Activated naive CD4-positive, alpha-beta T cell treated with anti-CD3 and anti-CD28 coated beads, Interleukin-2, amount 50 U/mL, for 16 hours (primary cell): ENCODE data around the gene GPSM3.
"Not testable (repeated sequence)": the region's sequence is repeated elsewhere in the genome, so short reads cannot be mapped to it uniquely, and the experiment has no call there.

Experiments
- DNase-seq: peaks from one replicate; pipeline ENCODE4 v3.0.0-alpha.2; 2020

GPSM3 gene

DNA sequence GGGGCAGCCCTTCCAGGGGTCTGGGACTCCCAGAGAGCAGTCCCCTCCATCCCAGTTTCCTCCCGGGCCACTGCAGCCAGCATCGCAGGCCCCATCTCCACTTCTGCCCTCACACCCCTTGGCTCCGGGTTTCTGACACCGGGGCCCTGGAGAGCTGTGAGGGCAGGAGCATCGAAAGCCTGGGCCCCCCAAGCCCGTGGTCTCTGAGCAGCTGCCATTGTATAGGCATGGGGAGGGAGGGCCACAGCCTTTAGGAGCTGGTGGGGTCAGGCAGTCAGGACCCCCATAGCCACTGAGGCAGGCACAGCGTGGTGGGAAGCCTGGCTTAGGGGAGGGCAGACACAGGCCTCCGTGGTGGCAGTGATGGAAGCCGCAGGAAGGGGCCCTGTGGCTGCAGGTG is 9.7 kb upstream of the GPSM3 start:
- no peak for DNase-seq

DNA sequence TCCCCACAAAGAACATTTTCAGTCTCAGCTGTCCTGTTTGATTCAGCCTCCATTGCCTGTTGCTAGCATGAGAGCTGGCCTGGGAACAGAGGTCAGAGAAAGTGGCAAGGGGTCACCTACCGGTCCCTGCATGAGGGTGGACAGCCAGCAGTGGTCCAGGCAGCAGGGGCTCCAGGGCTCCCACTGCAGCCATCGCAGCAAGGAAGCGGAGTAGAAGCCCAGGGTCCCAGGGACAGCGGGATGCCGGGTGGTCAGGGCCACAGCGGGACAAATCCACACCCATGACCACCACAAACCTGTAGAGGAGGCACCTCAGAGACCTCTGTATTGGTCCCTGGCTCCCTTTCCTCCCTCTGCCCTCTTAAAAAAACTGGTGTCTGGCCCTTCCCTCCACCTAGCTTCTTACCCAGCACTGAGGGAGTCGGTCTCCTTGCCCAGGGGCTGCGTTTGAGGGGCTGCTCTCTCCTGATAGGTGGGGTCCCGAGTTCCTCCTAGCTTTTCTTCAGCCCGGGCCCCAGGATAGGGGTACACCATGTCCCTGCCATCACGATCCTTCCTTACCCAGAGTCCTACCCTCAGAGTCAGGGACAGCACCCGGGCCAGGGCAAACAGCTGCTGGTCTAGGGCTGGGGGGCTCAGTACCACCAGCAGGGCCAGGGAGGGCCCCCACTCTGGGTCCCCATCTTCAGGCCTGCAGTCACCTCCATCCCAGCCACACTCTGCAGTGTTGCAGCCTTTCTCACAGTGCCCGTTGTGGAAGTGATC is 8.4 kb upstream of the GPSM3 start:
- DNase-seq, result no peak

DNA sequence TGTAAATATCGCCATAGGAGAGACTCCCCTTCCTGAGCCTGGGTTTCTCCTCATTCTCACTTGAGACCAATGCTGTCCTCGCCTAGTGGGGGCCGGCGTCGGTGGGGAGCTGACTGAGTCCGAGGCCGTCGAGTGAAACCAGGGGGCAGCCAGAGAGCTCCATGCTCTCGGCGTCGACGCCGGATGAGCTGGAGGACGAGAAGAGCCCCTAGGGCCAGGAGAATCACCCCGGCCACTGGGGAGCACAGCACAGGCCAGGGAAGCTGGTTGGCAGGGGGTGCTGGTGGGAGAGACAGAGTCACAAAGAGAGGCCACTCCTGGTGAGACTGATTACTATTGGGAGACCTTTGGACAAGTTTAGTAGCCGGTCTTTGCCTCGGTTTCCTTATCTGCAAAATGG is 6.4 kb upstream of the GPSM3 start:
- DNase-seq, result no peak

DNA sequence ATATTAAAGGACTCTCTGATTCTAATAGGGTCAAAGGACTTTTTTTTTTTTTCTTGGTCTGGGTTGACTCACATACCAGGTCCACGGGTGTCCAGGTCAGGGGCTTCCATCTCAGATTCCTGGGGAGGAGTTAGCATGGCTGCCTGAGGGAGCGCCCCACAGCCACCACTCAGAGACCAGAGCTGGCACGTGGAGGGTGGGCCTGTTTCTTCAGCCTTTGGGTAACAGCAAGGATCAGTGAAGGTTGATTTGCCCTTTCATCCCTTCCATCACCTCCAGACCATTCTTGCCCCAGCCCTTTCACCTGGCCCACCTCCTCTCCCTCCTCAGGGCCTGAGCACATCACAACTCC is 5.9 kb upstream of the GPSM3 start:
- no peak for DNase-seq

DNA sequence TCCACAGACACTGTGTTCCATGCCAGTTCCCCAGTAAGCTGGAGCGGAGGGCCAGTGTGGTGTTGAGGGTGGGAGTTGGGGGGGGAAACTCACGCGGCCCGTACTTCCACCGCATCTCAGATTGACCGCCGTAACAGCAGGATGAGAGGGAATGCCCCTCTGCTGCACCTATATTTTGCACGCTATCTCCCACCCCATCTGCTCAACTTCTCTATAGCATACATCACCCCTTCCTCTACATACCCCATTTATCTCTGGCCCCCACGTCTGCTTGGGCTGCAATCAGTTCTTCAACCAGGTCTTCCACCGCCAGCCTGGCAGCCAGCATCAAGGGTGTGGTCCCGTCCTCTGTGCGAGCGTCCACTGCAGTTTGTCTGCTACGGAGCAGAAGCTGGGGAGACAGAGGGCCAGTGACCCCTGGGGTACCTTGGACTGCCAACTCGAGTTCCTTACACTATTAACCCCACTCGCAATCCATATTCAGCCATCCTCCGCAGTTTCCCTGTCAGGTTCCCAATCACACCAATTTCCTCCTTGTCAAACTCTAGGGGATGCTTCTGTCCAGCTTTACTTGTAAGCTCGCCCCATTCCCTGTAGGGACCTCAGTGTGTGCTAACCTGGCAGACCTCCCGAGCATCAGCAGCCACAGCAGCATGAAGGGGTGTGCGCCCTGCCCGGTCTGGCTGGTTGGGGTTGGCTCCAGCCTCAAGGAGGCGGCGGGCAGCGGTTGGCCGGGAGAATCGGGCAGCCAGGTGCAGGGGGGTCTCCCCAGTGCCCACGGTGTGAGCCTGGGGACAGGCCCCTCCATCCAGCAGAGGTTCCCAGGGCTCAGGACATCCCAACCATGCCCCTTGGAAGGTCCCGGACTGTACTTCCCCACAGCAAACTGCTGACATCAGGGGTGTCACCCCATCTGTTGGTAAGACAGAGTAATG is 4.5 kb upstream of the GPSM3 start:
- no peak for DNase-seq

DNA sequence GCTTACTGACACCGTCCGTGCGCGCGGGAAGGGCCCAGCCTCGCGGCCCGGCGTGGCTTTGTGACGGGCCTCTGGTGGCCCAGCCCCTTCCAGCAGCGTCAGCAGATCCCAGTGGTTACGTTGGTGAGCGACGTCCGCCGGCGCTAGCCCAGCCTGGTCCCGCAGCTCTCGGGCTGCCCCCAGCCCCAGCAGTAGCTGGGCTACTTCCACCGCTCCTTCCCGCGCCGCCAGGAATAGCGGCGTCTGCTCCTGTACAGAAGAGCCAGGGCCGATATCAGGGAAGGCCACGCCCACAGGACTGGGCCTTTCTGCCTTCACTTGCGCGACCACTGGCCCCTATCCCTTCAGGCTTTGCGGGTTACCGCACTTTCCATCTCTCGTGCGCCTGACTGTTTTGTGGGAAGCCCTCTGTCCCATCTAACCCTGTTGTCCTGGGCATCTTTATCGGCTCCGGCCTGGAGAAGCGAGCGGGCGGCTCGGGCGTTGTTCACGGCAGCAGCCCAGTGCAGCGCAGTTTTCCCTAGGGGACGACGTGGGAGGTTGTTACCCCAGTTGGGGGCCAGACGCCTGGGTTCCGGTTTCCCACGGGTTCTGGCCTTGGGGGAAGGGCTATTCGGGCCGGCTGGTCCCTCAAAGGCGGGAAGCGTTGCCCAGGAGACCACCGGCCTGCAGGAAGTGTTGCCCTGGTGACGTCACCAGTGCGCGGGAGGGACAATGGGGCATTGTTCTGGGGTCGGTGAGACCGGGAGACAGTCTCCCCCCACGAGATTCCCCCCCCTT is 3.6 kb upstream of the GPSM3 start:
- DNase-seq, result peak; percentile 51

DNA sequence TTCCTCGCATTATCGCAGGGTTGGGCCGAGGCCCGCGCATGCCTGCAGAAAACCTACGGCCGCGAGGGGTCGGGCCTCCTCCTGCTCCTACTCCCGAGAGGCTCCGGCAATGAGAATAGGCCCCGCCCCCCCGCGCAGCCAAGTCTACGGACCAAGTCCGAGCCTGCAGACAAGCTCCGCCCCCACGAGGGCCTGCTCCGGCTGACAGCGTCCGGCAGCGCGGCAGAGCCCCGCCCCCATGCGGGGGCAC is 3.1 kb upstream of the GPSM3 start:
- peak; percentile 100 for DNase-seq

DNA sequence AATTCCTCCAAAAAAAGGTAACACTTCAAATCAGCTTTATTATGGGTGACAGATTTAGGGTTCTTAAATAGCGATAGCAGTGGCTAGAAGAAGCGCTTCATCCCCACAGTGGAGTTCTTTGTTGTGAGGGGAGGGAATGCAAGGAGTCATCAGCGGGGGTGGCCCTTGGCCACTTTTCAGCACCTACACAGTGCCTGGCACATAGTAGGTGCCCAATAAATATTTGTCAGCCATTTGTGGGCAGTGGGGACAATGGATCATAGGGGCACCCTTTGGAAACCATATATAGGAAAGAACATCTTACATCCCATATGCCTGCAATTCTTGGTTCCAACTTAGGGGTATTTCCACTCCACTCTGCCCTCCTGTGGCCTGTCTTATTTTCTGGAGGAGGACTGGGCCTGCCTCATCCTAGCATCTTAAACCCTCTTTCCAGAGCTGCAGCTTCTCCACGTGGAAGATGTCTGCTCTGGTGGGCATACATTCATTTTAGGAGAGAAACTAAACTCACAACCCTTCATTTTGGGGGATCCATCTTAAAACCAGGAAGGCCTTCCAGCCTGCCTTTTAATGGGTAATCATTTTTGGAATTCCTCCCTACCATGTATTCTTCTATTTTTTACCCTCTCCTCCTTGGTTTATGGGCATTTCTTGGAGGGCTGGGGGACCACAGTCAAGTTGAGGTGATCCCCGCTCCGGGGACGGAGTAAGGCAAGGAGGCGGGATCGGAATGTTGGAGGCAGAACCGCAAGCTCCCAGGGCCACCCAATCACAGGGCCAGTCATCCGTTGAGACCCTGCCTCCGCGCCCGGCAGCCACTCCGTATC is 2.6 kb upstream of the GPSM3 start:
- DNase-seq, result no peak

DNA sequence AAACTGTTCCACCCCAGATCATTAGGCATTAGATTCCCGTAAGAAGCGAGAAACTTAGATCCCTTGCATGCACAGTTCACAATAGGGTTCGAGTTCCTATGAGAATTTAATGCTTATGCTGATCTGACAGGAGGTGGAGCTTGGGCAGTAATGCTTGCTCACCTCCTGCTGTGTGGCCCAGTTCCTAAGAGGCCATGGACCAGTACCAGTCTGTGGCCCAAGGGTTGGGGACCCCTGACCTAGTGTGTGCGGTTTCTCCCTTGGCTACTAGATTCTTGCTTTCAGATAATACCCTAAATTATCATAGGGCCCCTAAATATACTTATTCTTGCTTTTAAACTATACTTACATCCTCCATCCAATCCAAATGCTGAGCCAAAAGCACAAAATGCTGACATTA is 1.9 kb upstream of the GPSM3 start:
- DNase-seq, result no peak

DNA sequence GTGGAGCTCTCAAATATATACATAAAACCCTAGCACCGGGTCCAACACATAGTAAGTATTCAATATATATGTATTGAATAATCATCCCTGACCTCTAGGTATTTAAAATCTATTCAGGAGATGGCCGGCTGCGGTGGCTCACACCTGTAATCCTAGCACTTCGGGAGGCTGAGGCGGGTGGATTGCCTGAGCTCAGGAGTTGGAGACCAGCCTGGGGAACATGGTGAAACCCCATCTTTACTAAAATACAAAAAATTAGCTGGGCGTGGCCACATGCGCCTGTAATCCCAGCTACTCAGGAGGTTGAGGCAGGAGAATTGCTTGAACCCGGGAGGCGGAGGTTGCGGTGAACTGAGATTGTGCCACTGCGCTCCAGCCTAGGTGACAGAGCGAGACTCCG is 653 bp upstream of the GPSM3 start:
- not testable (repeated sequence) for DNase-seq

DNA sequence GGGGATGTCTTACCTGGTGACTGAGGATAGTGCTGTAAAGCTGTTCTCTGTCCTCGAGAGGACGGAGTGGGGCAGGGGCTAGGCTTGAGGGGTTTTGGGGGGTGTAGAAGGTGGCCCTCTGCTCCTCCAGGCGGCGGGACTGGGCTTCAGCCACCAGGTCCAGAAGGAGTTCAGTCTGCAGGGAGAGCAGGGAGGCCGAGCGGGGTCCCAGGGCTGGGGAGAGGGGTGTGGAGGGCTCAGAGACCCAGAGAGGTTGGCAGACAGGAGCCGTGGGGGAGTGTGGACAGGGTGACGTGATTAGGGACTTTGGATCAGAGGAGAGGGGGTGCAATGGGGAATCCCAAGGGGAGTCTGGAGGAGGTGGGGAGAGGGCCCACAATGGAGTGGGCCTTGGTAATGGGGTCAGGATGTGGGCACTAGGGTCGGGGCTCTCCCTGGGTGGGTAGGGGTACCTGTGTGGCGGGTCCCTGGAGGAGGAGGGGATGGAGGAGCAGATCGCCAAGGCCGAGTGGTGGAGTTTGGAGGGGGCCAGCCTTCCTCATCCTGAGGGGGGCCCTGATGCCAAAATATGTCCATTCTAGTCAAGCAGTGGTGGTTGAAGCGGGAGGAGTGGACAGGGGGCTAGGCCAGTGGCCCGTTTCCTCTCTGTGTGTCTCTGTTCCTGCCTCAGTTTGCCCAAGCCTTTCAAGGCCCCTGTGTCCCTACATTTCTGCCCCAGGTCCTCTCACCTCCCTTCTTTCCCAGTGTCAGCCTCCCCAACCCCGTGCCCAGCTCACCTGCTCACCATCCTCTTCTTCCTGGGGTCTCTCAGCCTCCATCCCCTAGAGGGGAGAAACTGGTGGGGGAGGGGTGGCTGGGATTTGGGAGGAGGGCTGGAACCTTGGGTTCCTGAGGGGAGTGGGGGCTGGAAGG is 491 bp downstream of the GPSM3 start:
- no peak for DNase-seq

DNA sequence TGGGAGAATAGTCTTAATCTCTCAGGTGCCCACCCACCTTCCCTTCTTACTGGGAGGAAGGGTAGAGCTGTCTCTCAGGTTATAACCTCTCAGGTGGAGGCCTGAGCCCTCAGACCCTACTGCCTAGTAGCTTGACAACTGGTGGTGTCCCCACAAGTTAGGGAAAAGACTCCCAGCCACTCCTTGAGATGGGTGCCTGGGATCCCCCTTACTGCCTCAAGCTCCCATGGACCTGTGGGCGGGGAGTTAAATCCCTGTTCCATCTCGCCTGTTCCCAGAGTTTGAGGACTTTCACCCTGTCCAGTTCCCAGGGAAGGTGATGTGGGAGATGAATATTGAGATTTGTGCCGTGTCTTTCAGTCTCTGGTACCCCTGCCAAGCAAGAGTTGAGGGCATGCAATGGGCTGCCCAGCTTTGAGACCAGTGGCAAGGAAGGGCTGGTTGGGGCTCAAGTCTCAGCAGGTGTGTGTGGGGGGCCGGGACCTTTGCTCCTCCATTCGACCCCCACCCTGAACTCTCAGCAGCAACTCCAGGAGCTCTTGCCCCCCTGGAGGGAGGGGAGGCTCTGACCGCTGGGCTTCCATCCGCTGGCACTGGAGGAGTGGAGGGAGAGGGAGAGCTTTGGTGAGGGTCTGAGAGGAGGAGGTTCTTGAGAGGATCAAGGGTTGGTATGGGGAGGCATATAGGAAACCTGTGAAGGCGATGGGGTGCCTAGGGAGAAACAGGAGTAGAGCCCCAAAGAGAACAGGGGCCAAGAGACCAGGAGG is 1.3 kb downstream of the GPSM3 start:
- DNase-seq, result no peak

DNA sequence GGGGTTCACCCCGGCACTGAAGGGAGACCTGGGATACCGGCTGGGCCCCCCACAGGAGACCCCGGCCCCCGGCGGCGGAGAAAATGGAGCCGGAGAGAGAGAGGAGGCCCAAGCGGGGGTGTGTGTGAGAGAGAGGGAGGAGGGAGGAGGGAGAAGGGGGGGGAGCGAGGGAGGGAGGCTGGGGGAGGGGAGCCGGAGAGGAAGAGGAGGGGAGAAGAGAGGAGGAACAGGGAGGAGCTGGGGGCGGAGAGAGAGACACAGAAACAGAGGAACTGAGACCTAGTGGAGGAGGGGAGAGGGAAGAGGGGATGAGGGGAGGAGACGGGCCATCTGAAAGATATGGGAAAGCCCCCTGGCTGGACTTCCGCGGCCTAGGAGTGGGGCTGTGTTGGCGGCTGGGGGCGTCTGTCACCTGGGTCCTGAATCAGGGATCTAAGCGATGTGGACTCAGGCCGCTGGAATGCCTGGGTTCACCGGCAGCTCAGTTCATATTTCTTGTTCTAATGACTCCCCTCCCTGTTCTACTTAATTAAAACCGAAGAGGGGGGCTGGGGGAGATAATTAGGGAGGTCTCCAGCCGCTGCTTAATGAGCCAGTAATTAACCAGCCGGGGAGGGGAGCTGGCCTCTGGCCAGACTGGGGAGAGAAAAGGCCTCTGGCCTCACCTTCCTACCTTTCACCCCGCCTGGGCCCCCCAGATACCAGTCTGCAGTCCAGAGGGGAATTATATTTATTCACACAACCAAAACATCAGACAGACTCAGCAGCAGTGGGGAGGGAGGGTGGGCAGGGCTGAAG is 2.2 kb downstream of the GPSM3 start, which contains the start of gene PBX2:
Gene PBX2, minus strand, starts transcription at position 149 of the 798 bp plus-strand sequence. CDS start 287 bp downstream, outside the sequence.
- peak; percentile 82 for DNase-seq

DNA sequence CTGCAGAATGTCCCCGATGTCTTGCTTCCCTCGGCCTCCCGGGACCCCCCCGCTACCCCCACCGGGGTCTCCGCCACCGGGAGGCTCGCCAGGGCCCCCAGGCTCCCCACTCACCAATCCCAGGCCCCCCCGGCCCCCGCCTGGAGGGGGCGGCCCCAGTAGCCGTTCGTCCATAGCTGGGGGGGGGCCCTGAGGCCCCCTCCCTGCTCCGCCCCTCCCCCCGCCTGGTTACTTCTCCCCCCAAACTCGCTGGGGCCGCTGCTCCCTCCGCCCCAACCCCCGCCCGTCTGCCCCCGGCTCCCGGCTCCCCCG is 2.7 kb downstream of the GPSM3 start:
- DNase-seq, result no peak

DNA sequence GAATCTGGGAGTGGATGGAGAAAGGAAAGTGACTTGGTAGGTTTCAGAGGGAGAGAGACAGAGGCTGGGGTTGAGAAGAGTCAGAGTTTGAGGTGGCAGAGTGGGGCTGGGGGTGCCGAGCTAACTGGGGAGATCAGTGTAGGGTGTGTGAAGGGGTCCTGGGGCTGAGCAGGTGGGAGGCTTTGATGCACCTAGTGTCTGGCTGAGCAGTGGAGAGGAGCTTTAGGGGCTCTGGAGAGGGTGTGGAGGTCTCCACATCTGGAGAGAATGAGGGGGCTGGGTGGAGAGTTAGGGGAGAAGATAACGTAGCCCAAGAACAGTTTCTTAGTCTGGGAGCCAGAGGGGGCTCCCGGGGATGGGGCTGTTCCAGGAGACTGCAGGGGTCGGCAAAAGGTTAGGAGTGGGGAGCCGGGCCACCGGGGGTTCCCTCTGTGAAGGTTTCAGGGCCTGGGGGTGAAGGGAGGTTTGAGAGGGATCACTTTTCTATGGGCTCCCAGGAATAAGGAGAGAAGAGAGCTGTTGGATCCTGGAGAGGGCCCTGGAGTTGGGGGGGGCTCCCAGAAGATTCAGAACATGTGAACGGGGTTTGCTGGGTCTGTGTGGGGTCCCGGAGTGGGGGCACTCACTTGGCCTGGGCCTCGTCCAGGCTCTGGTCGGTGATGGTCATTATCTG is 3.2 kb downstream of the GPSM3 start:
- no peak for DNase-seq

DNA sequence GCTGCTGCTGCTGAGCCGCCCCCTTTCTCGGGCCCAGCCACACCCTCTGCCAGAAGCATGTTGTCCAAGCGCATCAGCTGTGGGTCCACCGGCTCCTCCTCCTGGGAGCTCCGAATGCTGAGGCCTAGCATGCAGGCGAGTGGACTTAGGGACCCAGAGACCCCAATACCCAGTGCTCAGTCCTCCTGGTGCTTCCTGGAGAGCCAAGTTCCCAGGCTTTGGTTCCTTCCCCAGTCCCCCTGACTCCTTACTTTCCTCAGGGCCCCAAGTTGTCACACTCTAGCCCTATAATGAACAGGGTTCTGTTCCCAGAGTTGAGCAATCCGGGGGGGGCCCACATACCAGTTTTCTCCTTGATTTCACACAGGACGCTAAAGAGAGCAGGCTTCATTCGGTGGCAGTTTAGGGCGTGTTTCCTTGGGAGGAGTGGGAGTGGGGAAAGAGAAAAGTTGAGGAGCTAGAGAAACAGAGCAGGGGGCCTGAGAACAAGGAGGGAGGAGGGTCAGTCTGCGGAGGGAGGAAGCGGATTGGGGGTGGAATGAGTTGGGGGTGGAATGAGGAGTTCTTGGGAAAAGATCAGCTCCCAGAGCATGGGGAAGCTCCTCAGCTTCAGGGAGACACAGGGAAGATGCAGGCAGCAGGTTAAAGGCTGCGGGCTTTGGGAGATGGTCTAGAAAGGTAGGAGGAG is 3.9 kb downstream of the GPSM3 start:
- no peak for DNase-seq

DNA sequence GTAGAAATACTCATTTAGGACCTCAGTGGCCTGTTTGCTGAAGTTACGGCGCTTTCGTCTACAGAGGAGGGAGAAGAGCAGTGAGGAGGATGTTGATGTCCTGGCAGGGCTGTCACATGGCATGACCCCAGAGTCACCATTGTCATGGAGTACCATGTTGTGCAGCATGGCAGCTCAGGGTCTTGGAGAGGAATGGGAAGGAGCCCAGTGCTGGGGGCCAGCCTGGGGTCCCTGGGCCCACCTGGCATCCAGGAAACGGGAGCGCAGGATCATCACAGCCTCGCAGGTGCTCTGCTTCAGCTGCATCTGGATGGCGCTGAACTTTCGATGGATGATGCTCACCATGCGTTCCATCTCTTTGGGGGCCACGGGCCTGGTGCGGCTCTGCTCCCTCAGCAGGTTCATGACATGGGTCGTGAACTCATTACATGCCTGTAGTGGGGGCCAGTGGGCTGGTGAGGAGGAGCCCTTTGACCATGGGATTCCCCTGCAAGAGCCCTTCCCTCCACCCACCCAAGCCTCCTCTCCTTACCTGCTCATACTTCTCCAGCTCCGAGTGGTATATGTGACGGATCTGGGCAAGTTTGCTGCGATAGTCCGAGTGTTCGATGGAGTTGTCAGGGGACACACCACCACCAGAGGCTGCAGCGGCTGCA is 4.6 kb downstream of the GPSM3 start:
- DNase-seq, result not testable (repeated sequence)

DNA sequence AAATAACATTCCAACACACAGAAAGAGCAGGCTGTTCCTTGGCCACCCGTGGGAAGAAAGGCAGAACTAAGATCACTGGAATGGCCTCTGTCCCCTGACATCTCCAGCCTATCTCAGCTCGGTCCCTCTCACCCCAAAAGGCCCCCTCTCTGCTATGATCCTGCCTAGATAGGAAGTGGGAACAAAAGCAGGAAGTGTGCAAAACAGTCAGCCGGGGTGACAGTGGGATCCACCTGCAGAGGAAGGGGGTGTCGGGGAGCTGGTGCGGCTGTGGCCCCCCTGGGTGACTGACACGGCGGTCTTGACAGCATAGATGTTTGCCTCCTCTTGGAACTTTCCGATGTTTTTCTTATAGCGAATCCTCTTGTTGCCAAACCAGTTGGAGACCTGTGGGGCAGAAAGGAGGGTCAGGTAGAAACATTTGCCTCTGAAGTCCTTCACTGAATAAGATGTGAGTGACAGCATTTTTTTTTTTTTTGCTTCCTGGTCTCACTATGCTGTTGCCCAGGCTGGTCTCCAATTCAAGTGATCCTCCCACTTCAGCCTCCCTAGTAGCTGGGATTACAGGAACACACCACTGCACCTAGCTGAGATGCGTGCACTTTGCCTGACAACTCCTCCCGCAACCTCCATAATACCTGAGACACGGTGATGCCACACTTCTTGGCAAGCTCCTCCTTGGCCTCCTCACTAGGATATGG is 5.3 kb downstream of the GPSM3 start:
- no peak for DNase-seq
